NCI-H2107 (cell line): Measurements from ENCODE around the gene OCEL1.
"Not testable (repeated sequence)": the region's sequence is repeated elsewhere in the genome, so short reads cannot be mapped to it uniquely, and the experiment has no call there.

Experiments used
- DNase-seq: peaks from one replicate; lab custom pipeline; 2025; lab: John Stamatoyannopoulos, UW

The OCEL1 gene

GRCh38 chr19:17263712-17264640 lies 38.0 kb downstream of the OCEL1 start:
- DNase-seq, result no peak

GRCh38 chr19:17264641-17264979 lies 38.6 kb downstream of the OCEL1 start, which contains the start of gene USHBP1:
TSS of gene USHBP1 (minus strand) at chr19:17264745. CDS start at chr19:17264299, 446 bp downstream.
- no peak for DNase-seq

GRCh38 chr19:17266026-17266425 lies 40.0 kb downstream of the OCEL1 start:
- DNase-seq, result no peak

DNA sequence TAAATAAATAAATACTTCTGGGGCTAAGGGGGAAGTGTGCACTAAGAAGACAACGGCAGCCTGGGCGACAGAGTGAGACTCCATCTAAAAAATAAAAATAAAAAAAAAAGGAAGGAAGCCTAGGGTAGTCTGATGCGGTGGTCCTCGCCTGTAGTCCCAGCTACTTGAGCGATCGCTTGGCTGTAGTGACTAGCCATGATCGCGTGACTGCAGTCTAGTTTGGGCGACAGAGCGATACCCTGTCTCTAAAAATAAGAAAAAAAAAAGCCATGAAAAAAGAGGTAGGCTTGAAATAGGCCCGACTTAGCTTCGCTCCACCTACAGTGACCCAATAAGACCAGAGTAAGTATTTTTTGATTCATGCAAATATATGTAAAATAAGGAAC lies 40.6 kb downstream of the OCEL1 start:
- no peak for DNase-seq

DNA sequence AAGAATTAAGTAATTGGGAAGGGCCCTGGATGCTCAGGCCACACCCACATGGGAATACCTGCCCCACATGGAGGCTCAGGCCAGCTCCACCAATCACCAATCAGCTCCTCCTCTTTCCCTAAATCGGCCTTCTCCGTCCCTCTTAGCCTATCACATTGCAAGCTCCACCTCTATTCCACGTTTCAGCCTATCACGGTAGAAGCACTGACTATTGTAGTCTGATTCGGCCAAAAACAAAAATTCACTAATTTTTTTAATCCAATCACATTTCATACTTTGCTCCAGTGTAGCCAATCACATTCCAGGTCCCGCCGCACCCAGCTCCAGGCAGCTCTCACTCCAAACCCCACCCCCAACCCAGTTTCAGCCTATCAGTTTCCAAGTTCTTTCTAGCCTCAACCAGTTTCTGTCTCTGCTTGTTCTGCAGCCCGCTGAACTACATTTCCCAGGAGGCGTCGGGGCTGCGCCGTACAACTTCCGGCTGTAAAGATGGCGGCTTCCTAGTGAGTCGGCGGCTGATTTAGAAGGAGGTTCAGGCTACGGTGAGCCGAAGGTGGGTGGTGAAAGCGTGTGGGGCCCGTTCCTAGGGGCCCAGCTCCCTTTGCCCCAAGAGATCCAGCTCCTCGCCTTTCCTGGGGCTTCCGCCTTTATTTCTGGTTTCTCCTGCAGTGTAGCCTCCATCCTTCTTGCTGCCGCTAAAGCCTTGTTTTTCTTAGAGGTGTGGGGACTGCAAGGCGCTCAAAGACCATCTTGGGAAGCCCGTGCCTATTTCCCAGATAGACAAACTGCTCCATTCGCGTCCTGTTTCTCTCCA lies 41.2 kb downstream of the OCEL1 start, which contains the start of gene BABAM1:
Gene BABAM1, plus strand, starts transcription at position 469 of the 814 bp plus-strand sequence. CDS start 1,364 bp downstream, outside the sequence.
- DNase-seq, result peak; percentile 88

DNA sequence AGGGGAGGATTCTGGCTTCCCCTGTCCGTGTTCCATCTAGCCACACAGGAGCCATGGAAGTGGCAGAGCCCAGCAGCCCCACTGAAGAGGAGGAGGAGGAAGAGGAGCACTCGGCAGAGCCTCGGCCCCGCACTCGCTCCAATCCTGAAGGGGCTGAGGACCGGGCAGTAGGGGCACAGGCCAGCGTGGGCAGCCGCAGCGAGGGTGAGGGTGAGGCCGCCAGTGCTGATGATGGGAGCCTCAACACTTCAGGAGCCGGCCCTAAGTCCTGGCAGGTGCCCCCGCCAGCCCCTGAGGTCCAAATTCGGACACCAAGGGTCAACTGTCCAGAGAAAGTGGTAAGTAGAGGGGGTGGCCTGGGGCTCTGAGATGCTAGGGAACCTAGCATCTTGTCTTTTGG lies 42.7 kb downstream of the OCEL1 start:
- DNase-seq, result no peak

DNA sequence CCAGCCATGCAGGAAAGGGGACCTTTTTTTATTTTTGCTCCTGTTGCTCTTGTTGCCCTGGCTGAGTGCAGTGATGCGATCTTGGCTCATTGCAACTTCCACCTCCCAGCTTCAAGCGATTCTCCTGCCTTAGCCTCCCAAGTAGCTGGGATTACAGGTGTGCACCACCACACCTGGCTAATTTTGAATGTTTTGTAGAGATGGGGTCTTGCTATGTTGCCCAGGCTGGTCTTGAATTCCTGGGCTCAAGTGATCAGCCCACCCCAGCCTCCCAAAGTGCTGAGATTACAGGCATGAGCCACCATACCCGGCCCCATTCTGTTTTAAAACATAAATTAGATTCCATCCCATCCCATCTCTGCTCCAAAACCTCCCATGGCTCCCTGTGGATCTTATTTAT lies 48.9 kb downstream of the OCEL1 start:
- DNase-seq, result not testable (repeated sequence)

DNA sequence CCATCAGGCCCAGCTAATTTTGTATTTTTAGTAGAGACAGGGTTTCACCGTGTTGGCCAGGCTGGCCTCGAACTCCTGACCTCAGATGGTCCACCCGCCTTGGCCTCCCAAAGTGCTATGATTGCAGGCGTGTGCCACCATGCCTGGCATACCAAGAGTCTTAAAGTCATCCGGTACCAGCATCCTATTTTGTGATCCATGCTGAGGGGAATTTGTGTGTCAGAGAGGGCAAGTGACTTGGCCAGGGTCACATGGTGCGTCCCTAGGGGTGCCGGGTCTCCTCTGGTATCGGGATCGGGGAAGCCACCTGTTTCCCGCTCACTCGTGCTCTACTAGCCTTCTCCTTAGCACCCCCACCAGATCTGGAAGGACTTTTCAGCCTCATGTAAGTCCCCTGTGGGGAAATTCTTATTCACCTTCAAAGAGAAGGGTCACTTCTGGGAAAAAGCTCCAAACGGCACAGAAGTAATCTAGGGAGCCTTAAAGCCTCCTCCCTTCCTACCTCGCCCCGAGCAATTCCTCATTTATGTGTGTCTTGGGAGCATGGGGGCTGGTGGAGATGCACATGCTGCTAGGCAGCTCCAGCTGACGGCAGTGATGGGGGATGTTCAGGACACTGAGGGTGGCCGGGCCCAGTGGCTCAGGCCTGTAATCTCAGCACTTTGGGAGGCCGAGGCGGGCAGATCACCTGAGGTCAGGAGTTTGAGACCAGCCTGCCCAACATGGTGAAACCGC lies 49.6 kb downstream of the OCEL1 start:
- no peak for DNase-seq
